Right kidney (tissue), 1 donor: Measurements from ENCODE around the gene DENND4B.
A peak's percentile ranks its signal among the peaks of the same experiment; 100 is the strongest.
"Not testable (repeated sequence)": the region's sequence is repeated elsewhere in the genome, so short reads cannot be mapped to it uniquely, and the experiment has no call there.

Experiments used
- DNase-seq: peaks from one replicate; pipeline ENCODE4 v3.0.0-alpha.2; 2016

The DENND4B gene

DNA sequence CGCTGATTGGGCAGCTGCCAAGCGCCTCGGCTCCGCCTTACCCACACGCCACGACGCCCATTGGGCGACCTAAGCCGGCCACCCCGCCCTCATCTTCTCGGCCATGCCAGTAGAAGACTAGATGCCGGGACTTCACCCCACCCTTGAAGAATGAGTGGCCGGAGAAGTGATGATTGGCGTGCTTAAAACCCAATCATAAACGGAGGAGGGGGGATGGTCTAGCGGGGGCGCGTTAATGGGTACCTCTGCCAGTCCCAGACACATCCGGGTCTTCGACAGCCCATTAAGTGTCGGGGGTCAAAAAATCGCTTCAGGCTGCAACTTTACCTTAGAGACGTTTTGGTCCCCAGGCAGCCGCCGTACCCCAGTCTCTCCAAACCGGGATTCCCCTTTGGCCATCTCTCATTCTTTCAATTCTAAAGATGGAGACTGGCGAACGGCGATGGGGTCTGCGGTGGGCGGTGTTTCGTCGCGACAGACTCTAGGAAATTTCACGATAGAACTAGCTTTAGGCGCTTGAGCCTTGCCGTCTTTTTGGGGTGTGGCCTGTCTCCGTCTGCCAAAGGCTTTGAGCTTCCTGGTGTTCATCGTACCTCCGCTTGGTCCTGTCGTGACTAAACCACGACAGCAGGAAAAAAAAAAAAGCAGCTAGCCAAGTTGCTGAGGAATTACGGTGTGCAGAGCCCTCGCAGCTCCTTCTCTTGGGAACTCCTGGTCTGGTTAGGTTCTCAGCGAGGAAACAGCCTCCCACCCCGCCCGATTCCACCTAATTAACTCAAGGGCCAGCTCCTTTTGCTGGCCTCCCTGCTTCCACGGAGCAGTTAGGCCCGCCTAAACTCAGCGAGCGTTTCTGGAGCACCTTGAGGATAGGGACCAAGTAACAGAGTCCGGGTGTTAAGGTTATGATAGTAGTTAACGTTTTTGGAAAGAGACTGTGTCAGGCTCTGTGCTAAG is 23.3 kb downstream of the DENND4B start, which contains the start of gene GATAD2B:
Gene GATAD2B, minus strand, starts transcription at position 1 of the 954 bp plus-strand sequence. CDS start 94,625 bp downstream, outside the sequence.
- DNase-seq = peak; percentile 89

DNA sequence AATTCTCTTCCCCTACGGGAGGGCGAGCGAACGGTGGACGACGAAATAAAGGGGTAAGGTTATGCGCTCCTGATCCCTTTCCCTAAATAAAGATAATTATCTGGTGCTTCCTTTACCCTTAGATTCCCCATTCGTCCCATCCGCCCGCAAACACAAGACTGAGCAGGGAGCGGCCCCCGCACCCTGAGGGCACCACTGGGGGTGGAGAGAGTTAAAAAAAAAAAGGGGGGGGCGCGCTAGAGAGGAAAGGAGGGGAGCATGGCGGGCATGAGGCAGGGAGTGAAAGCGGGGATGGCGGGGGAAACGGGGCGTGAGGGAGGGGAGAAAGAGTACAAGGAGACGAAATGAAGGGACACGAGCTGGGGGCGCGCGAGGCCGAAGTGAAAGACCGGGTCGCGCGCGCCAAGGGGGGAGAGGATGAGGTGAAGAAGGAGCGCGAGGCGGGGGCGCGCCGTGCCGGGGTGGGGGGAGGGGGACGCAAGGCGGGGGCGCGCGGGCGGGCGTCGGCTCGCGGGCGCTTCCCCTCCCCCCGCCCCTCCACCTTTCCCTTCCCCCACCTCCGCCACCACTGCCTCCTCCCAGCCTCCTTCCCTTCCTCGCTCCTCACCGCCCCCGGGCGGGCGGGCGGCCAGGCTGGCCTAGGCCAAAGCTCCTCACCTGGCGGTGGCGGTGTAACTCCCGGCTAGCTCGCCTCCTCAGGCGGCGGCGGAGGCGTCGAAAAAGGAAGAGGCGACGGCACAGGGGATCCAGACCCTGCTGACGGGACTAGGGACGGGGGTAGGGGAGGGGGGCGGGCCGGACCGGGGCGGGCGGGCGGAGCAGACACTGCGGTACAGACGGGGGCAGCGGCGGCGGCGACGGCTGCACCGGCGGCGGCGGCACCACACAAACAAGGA is 24.2 kb downstream of the DENND4B start:
- DNase-seq = no peak

DNA sequence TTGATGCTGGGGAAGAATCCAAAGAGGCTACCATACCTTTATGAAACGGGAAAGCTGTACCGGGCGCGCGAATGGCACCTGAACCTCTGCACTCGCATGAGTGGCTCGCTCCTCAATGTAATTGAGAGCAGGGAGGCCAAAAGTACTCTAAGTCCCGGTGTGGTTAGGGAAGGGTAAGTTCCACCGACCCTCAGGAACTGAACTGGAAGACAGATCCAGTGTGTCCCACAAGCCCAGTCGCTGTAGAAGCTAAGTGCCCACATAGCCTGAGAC is 24.8 kb downstream of the DENND4B start:
- DNase-seq = peak; percentile 49

DNA sequence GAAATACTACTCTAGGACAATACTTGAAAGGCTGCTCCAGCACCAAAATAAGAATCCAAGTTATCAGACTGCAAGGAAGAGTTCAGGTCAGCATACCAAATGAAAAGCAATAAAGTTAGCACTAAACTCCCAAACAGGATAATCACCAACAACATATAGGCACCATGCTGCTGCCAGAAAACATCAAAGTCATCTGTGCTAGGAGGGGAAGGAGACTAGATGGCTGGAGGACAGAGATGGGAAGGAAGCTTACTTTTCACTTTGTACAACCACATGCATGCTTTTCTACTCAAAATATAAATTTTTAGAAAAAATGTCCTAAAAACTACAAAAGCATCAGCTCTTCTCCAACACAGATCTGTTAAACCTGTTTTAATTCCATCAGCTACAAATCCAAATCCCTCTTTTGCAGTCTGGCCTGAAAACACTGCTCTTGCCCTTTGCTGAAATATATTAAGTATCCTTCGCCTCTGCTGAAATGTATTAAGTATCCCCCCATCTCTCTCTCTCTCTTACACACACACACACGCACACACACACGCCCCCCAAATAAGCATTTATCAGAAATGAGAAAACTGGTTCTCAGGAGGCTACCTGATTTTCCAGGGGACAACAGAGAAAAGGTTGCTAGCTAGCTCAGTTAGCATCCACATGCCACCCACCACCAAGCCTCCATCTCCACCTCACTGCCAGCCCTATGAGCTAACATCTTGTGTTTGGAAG is 25.3 kb downstream of the DENND4B start:
- DNase-seq = no peak

DNA sequence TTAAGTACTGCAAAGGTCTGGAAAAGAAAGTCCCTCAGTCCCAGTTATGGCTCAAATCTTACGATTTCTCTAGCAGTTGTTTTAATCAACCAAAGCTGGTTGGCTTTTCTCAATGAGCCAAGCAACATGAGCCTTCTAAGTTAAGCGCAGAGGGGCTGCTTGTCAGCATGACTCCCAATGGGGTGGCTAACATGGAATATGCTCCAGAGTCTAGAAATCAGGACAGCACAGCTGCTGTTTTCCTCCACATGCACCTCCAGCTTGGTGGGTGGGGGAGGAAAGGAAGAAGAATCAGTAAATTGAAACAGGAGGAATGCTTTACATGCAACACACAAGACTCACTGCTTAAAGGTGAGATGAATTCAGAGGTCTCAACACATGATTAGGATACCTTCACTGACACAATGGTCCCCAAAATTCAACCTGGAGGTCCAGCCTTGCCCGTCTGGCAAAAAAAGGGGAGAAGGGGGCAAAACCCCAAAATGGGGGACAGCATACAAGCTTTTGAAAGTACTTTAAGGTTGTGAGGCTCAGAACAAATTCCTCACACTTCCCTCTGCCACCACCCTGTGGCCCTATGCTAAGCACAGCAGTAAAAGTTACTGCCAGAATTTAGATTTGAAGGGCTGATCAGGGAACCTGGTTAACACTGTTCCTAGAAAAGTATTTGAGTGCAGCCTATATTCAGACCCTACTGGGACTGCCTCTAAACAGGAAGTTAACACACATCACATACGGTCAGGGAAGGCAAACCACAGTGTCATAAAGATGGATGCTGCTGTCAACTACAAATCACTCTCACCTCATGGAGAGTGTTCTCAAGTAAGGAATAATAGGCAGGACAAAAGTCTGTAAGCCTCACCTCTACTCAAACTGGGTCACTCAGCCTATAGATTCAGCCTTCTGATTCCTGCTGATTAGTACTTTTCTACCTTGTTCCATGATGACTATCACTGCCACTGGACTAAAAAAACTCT is 26.4 kb downstream of the DENND4B start:
- DNase-seq = no peak

DNA sequence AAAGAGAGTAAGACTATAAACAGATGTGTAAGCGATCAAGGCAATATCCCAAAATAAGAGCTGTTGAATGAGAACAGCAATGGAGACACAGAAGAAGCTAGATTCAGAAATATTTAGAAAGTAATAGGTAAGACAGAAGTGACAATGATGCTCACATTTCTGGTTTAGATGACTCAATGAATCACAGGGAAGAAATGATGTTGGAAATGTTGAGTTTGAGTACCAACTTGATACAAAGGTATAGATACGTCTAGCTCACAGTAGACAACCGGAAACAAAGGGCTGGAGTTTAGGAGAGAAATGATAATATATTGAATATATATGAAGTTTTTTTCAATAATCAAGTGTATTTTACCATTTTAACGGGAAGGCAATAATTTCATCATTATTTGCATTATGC is 30.2 kb downstream of the DENND4B start:
- no peak for DNase-seq

DNA sequence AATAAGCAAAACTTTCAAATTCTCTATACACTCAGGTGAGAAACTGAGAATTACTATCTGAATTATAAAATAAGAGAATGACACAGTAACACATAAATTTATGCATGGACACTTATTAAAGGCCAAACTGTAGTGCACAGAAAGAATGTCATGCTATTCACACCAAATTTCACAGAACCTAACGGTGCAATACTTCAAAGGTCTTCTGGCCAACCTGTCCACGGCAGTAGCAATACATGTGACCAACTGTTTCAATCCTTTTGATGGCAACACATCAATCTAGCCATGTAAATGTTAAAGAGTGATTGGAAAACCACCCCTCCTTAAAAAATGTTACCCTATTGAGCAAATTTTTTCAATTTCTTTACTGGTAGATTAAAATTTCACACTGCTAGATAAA is 34.2 kb downstream of the DENND4B start:
- DNase-seq = no peak

DNA sequence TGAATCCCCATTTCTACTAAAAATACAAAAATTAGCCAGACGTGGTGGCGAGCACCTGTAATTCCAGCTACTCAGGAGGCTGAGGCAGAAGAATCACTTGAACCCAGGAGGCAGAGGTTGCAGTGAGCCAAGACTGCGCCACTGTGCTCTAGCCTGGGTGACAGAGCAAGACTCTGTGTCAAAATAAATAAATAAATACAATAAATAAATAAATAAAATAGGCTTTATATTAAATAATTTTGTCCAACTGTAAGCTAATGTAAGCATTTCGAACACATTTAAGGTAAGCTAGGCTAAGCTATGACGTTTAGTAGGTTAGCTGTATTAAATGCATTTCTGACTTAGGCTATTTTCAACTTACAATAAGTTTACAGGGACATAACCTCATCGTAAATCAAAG is 36.0 kb downstream of the DENND4B start:
- DNase-seq = not testable (repeated sequence)

DNA sequence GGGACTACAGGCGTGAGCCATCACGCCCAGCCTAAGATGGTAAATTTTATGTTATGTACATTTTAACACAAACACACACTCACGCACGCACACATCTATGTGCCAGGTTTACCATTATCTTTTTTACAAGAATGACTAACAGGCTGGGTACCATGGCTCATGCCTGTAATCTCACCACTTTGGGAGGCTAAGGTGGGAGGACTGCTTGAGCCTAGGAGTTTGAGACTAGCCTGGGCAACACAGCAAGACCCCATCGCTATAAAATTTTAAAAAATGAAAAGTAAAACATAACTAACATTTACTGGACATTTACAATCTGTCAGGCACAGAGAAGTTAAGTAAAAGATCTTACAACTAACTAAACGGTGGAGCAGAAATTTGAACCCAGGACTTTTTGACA is 38.4 kb downstream of the DENND4B start:
- no peak for DNase-seq

DNA sequence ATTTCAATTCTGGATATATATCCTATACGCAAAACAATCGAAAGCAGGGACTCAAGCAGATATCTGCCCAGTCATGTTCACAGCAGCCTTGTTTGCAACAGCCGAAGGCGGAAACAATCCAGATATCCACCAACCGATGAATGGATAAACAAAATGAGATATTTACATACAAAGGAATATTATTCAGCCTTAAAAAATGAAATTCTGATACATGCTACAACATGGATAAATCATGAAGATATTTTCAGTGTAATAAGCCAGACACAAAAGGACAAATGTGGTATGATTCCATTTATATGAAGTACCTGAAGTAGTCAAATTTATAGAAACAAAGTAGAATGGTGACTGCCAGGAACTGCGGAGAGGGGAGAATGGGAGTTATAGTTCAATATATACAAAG is 39.4 kb downstream of the DENND4B start:
- no peak for DNase-seq

DNA sequence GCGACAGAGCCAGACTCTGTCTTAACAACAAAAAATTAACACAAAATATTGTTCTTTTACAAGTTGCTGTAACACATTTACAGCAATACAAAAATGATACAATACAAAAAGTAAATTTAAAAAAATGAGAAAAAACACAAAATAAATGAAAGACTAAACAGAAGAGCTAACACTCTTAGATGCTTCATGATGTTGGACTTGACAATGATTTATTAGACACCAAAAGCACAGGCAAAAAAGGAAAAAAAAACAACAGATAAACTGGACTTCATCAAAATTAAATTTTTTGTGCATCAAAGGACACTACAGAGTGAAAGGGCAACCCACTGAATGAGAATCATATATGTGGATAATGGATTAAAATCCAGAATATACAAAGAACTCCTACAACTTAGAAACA is 40.1 kb downstream of the DENND4B start:
- DNase-seq = no peak

DNA sequence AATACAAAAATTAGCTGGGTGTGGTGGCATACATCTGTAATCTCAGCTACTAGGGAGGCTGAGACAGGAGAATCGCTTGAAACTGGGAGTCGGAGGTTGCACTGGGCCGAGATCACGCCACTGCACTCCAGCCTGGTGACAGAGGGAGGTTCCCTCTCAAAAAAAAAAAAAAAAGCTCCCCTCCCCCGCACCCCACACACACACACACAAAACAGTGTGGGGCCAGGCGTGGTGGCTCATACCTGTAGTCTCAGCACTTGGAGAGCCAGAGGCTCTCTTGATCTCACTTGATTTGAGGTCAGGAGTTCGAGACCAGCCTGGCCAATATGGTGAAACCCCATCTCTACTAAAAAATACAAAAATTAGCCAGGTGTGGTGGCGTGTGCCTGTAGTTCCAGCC is 40.6 kb downstream of the DENND4B start:
- DNase-seq = not testable (repeated sequence)

DNA sequence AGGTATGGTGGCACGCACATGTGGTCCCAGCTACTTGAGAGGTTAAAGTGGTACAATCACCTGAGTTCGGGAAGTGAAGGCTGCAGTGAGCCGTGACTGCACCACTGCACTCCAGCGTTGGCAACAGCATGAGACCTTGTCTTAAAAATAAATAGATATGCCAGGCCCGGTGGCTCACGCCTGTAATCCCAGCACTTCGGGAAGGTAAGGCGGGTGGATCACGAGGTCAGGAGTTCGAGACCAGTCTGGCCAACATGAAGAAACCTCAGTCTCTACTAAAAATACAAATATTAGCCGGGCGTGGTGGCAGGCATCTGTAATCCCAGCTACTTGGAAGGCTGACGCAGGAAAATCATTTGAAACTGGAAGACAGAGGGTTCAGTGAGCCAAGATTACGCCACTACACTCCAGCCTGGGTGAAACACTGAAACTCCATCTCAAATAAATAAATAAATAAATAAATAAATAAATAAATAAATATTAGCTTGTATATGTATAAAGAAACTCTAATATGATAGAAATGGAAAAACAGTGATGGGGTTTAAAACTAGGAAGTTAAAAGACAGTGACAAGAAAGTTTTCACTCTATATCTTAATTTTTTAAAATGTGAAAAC is 42.6 kb downstream of the DENND4B start:
- no peak for DNase-seq

DNA sequence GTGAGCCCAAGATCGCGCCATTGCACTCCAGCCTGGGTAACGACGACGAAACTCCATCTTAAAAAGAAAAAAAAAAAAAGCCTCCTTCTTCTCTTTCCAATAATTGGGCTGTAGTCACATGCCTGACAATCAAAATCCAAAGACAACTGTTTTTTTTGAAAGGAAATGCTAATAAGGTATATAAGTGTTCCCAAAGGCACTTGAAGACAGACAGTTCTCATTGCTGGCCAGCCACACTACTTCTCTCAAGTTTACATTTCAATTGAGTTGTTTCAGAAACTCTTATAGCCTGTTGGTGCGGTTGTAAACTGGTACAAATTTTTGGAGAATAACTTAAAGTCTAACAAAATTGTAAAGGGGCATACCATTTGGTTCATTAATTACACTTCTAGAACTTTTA is 47.0 kb downstream of the DENND4B start:
- DNase-seq = no peak

DNA sequence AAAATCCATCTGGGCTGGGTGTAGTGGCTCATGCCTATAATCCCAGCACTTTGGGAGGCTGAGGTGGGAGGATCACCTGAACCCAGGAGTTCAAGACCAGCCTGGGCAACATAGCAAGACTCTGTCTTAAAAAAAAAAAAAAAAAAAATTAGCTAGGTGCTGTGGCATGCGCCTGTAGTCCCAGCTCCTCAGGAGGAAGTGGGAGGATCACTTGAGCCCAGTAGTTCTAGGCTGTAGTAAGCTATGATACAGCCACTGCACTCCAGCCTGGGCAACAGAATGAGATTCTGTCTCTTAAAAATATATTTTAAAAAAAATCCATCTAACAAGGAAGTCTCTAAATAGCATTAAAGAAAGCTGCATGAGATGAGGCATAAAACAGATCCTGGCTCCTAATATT is 50.7 kb downstream of the DENND4B start:
- not testable (repeated sequence) for DNase-seq

DNA sequence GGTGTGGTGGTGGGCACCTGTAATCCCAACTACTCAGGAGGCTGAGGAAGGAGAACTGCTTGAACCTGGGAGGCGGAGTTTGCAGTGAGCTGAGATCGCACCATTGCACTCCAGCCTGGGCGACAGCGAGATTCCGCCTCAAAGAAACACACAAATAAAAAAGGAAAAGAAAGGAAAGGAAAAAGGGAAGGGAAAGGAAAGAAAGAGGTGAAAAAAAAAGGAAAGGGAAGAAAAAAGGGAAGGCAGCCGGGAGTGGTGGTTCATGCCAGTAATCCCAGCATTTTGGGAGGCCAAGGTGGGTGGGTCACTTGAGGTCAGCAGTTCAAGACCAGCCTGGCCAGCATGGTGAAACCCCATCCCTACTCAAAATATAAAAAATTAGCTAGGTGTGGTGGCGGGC is 55.5 kb downstream of the DENND4B start:
- not testable (repeated sequence) for DNase-seq

DNA sequence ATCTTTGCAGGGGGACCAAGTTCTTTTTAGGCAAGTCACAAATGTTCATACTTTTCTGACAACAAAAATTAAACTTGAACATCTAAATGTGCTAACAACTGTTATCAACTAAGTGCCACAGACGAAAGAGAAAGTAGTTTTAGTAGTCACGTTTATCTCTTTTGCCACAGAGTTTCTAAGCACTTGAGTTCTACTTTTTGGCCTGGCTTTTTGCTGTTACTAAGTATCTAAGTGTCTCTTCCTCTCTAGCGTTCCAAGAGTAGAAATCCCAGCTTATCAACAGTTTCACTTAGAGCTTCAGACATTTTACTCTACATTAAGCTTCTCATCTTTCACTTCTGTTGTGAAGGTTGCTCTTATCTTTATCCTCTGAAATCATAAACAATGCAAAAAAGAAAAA is 58.0 kb downstream of the DENND4B start:
- no peak for DNase-seq

DNA sequence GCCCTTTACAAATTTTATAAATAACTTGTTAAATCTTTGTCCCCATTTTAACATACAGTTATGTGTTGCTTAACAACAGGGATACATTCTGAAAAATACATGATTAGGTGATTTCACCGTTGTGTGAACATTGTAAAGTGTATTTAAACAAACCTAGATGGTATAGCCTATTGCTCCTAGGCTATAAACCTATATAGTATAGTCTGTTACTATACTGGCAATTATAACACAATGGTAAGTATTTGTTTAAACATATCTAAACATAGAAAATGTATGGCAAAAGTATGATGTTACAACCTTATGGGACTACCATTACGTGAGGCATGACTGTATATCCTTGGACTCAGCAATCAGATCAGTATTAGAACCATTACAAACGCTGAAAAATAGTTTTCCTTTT is 60.4 kb downstream of the DENND4B start:
- DNase-seq = no peak

DNA sequence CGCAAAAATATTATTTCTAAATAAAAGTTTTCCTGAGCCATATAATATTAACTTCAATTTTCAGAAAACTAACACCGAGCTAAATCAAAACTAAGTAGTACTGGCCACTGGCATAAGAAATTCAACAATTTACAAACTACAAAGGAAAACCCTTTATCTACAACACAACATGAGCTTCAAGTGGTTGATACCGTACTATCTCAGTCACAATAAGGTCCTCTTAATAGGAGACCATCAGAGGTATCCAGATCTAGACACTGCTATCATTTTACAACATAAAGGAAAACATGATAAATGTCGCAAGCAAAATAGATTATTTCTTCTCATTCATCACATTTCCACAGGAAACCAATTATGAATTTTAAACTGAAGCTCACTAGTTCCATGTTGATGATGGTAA is 63.3 kb downstream of the DENND4B start:
- DNase-seq = no peak

DNA sequence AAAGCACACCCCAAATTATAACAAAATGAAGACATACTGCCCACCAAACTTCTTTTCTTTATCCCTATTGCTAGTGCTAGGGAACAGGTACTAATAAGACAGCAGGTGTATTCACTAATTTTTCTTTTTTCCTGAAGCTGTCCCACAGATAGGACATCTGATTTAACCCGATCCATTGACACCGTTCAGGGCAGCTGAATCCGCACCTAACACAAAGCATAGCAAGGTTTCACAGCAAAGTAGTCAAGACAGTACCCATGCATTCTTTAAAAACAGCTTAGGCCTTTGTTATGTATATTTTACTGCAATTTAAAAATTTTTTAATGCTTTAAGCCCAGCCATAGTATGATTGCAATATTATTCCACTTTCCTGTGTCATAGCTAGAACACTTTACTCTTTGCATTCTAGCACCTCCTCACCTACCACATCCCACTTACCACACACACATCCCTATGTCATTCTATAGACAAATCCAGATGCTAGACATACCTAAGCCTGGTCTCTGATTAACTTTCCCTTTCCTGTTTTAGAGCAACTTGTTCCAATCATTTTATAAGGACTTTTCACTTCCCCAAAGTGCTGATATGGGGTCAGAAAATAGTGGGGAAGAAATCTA is 64.1 kb downstream of the DENND4B start:
- peak; percentile 9 for DNase-seq

DNA sequence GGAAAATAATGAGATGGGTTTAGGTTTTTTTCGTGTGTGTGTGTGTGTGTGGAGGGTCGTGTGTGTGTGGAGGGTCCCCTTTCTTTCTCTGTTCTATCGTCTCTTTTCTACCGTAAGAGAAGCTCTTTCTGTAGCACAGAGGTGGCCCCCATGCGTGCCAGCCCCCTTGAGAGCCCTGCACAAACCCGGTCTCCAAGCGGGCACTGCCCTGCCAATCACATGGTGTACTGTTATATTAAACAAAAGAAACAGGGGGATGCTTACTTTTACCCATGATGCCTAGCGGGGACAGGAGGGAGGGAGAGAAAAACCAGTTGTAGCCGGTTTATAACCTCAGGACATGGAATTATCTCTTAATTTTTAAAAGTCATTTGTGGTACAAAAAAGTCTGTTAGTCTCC is 64.8 kb downstream of the DENND4B start:
- DNase-seq = peak; percentile 73
